Small intestine (tissue), 7 donors: ENCODE measurements around the gene ZMYM2. TPM values are rescaled to one million over a fixed set of nuclear protein-coding genes. Genes with fewer than 3 reads are reported as not detected.
A peak's percentile ranks its signal among the peaks of the same experiment; 100 is the strongest.

ENCODE experiments used
- DNase-seq, 2 donors: peaks; one replicate each; pipeline versions ENCODE4 v3.0.0 to v3.0.0-alpha.2; 2013
- FAIRE-seq: peaks from 2 replicates; lab custom pipeline; 2012; peaks lifted over from hg19 to GRCh38; lab: Jason Lieb, UNC
- H3K27ac ChIP-seq, 3 donors: one replicate each; pipeline ENCODE4 v1.5.1; 2013; ENCODE audit warnings: low read length in 2 of 3, mild to moderate bottlenecking in 2 of 3, control low read depth in 1 of 3, inconsistent platforms in 1 of 3, low read depth in 1 of 3, moderate library complexity in 1 of 3
- H3K27me3 ChIP-seq, 3 donors: one replicate each; pipeline ENCODE4 v1.6.1; 2013; ENCODE audit warnings: low read length in 3 of 3, inconsistent platforms in 1 of 3; ENCODE audit not compliant: control insufficient read depth in 3 of 3, insufficient read depth in 3 of 3
- H3K36me3 ChIP-seq, 3 donors: one replicate each; pipeline ENCODE4 v1.6.1; 2013; ENCODE audit warnings: low read length in 3 of 3, inconsistent platforms in 1 of 3, low read depth in 1 of 3, mild to moderate bottlenecking in 1 of 3, moderate library complexity in 1 of 3; ENCODE audit not compliant: control insufficient read depth in 3 of 3, insufficient read depth in 2 of 3
- H3K4me1 ChIP-seq, 3 donors: one replicate each; pipeline ENCODE4 v1.6.1; 2013; ENCODE audit warnings: low read length in 2 of 3, inconsistent platforms in 1 of 3, low read depth in 1 of 3, mild to moderate bottlenecking in 1 of 3, moderate library complexity in 1 of 3; ENCODE audit not compliant: control insufficient read depth in 3 of 3, insufficient read depth in 2 of 3
- H3K4me3 ChIP-seq, 3 donors: one replicate each; pipeline ENCODE4 v1.5.1; 2013; ENCODE audit warnings: low read length in 3 of 3, control low read depth in 1 of 3, inconsistent platforms in 1 of 3, low read depth in 1 of 3, mild to moderate bottlenecking in 1 of 3, moderate library complexity in 1 of 3
- H3K9me3 ChIP-seq, 2 donors: one replicate each; pipeline ENCODE4 v1.6.1; 2013; ENCODE audit warnings: low read depth in 1 of 2, low read length in 1 of 2; ENCODE audit not compliant: control insufficient read depth in 2 of 2, insufficient read depth in 1 of 2
- WGBS, 3 donors: extraction: QIAGEN DNeasy Blood & Tissue Kit; methylation state at CpG; one replicate each; pipeline ENCODE4 v1.1.7; 2013; 5-methylcytosine and 5-hydroxymethylcytosine counted together
- polyA plus RNA-seq, 4 donors: library from polyadenylated mRNA; stranded (reverse) in 3 of 4; unstranded in 1 of 4; fragments of 200-250 nt in 3 of 4; fragments of 120-200 nt in 1 of 4; gene quantifications; one replicate each; pipeline versions ENCODE4 v1.2.1 to v1.2.3, GENCODE V29; 2013
- donor health status: healthy with polysubstance abuse.
- donor health status: control.
- donor health status: control.
- donor health status: Bipolar disorder and iron deficiency.
- donor health status: healthy.

Gene ZMYM2
- polyA plus RNA-seq, 4 donors = 13.2 to 52.3 (median 17.9) TPM

- FAIRE-seq = no peak
- H3K27me3 ChIP-seq = no peaks in the 10 kb centered on the region
- no peak overlapping the region for H3K27ac ChIP-seq
- no peak for DNase-seq
- no peaks in the 10 kb centered on the region for H3K9me3 ChIP-seq
- WGBS, 3 donors = 89 to 96% (median 93%) methylated on average over 3 of the region's 3 CpGs
- no peak overlapping the region for H3K4me3 ChIP-seq
- H3K36me3 ChIP-seq = peaks cover 4 to 35% (median 5%) of the 10 kb centered on the region in 3 donors
- no peaks in the 10 kb centered on the region for H3K4me1 ChIP-seq
Observed at GRCh38 chr13:19998960-19999359, 40.4 kb downstream of the ZMYM2 start.

- FAIRE-seq = no peak
- Histone ChIP-seq H3K36me3 (peaks cover 4 to 29% (median 5%) of the 10 kb centered on the region in 3 donors), H3K9me3 (no peaks in the 10 kb centered on the region), H3K27me3 (no peaks in the 10 kb centered on the region), H3K4me1 (no peaks in the 10 kb centered on the region), H3K4me3 (peak overlapping the region in 1 of 3 donors; percentile 14), H3K27ac (no peak overlapping the region)
- no peak for DNase-seq
- 79 to 82% (median 81%) methylated on average over 5 of the region's 5 CpGs for WGBS, 3 donors
Observed at GRCh38 chr13:20000062-20000552, 41.6 kb downstream of the ZMYM2 start.

- no peak overlapping the region for H3K4me3 ChIP-seq
- H3K27me3 ChIP-seq = no peaks in the 10 kb centered on the region
- no peaks in the 10 kb centered on the region for H3K4me1 ChIP-seq
- WGBS, 3 donors = 48 to 62% (median 53%) methylated on average over 4 of the region's 4 CpGs
- no peaks in the 10 kb centered on the region for H3K9me3 ChIP-seq
- no peak overlapping the region for H3K27ac ChIP-seq
- FAIRE-seq = no peak
- H3K36me3 ChIP-seq = peaks cover 4 to 20% (median 5%) of the 10 kb centered on the region in 3 donors
- DNase-seq = no peak
Observed at GRCh38 chr13:20001366-20002190, 43.1 kb downstream of the ZMYM2 start.

GRCh38 chr13:20002787-20003186 lies 44.3 kb downstream of the ZMYM2 start:
- WGBS, 3 donors = 29 to 46% (median 44%) methylated on average over 3 of the region's 3 CpGs
- FAIRE-seq (no peak), DNase-seq (no peak)
- H3K27me3 ChIP-seq = no peaks in the 10 kb centered on the region
- H3K27ac ChIP-seq = no peak overlapping the region
- no peaks in the 10 kb centered on the region for H3K4me1 ChIP-seq
- H3K4me3 ChIP-seq = no peak overlapping the region
- H3K36me3 ChIP-seq = peaks cover 4 to 24% (median 5%) of the 10 kb centered on the region in 3 donors
- no peaks in the 10 kb centered on the region for H3K9me3 ChIP-seq

GRCh38 chr13:20006206-20006605 lies 47.7 kb downstream of the ZMYM2 start:
- Histone ChIP-seq H3K9me3 (peaks cover 0 to 4% of the 10 kb centered on the region in 2 donors), H3K27me3 (no peaks in the 10 kb centered on the region), H3K4me3 (no peak overlapping the region), H3K27ac (no peak overlapping the region), H3K36me3 (peaks cover 8 to 29% (median 10%) of the 10 kb centered on the region in 3 donors), H3K4me1 (no peaks in the 10 kb centered on the region)
- DNase-seq = no peak
- WGBS, 3 donors = 88 to 97% (median 96%) methylated on average over 1 of the region's 1 CpG
- FAIRE-seq = no peak

GRCh38 chr13:20015763-20016162 lies 57.2 kb downstream of the ZMYM2 start:
- Histone ChIP-seq H3K36me3 (peaks cover 0 to 21% (median 5%) of the 10 kb centered on the region in 3 donors), H3K4me1 (no peaks in the 10 kb centered on the region), H3K27me3 (no peaks in the 10 kb centered on the region), H3K4me3 (no peak overlapping the region), H3K27ac (no peak overlapping the region), H3K9me3 (peaks cover 0 to 11% of the 10 kb centered on the region in 2 donors)
- FAIRE-seq (no peak), DNase-seq (no peak)
- WGBS, 3 donors = 94 to 99% (median 96%) methylated on average over 2 of the region's 2 CpGs

GRCh38 chr13:20016649-20017364 lies 58.3 kb downstream of the ZMYM2 start:
- H3K4me3 ChIP-seq = no peak overlapping the region
- H3K36me3 ChIP-seq = peaks cover 0 to 19% (median 9%) of the 10 kb centered on the region in 3 donors
- H3K27ac ChIP-seq = no peak overlapping the region
- DNase-seq (no peak), FAIRE-seq (no peak)
- H3K4me1 ChIP-seq = no peaks in the 10 kb centered on the region
- H3K27me3 ChIP-seq = no peaks in the 10 kb centered on the region
- H3K9me3 ChIP-seq = peaks cover 0 to 11% of the 10 kb centered on the region in 2 donors
- 98 to 99% (median 98%) methylated on average over 3 of the region's 3 CpGs for WGBS, 3 donors

- Histone ChIP-seq H3K4me1 (no peaks in the 10 kb centered on the region), H3K27ac (no peak overlapping the region), H3K27me3 (no peaks in the 10 kb centered on the region), H3K9me3 (peaks cover 0 to 11% of the 10 kb centered on the region in 2 donors), H3K4me3 (no peak overlapping the region), H3K36me3 (peaks cover 0 to 14% (median 14%) of the 10 kb centered on the region in 3 donors)
- no peak for DNase-seq
- 94 to 98% (median 97%) methylated on average over 1 of the region's 1 CpG for WGBS, 3 donors
- FAIRE-seq = no peak
Observed at GRCh38 chr13:20017365-20017711, 58.8 kb downstream of the ZMYM2 start.
